ENCODE data around the gene TMEM35B. TPM values are rescaled to one million over a fixed set of nuclear protein-coding genes. Genes with fewer than 3 reads are reported as not detected.
A peak's percentile ranks its signal among the peaks of the same experiment; 100 is the strongest.

The TMEM35B gene
- total RNA-seq, 6 experiments from 2014 or later = 12.6 to 22.1 (median 16.2) TPM

GRCh38 chr1:34980715-34981114, 4.4 kb downstream of the TMEM35B start:
- no peak for TF ChIP-seq POLR2A (IDR thresholded peaks at IDR 0.05)
- TF ChIP-seq, protein P1, sequence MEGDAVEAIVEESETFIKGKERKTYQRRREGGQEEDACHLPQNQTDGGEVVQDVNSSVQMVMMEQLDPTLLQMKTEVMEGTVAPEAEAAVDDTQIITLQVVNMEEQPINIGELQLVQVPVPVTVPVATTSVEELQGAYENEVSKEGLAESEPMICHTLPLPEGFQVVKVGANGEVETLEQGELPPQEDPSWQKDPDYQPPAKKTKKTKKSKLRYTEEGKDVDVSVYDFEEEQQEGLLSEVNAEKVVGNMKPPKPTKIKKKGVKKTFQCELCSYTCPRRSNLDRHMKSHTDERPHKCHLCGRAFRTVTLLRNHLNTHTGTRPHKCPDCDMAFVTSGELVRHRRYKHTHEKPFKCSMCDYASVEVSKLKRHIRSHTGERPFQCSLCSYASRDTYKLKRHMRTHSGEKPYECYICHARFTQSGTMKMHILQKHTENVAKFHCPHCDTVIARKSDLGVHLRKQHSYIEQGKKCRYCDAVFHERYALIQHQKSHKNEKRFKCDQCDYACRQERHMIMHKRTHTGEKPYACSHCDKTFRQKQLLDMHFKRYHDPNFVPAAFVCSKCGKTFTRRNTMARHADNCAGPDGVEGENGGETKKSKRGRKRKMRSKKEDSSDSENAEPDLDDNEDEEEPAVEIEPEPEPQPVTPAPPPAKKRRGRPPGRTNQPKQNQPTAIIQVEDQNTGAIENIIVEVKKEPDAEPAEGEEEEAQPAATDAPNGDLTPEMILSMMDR (IDR thresholded peaks at IDR 0.05) = no peak
- 88% methylated on average over 1 of the region's 2 CpGs for WGBS (ENCODE audit: insufficient coverage, low coverage, low lambda C conversion rate, missing lambda C conversion rate)
- no peaks in the 10 kb centered on the region for H3K27me3 ChIP-seq
- no peak for DNase-seq
- H3K4me3 ChIP-seq = no peak overlapping the region
- H3K36me3 ChIP-seq = no peaks in the 10 kb centered on the region
- no peak for ATAC-seq
- H3K9me3 ChIP-seq = no peaks in the 10 kb centered on the region
- intact Hi-C loops (cut with DNase I) = no loop called here
- peaks cover 0 to 8% (median under 1%) of the 10 kb centered on the region in 4 donors for H3K4me1 ChIP-seq
- H3K27ac ChIP-seq = no peak overlapping the region

- Histone ChIP-seq H3K4me1 (peaks cover 0 to 3% (median 0%) of the 10 kb centered on the region in 4 donors), H3K9me3 (no peaks in the 10 kb centered on the region), H3K27me3 (no peaks in the 10 kb centered on the region), H3K36me3 (no peaks in the 10 kb centered on the region), H3K4me3 (no peak overlapping the region), H3K27ac (no peak overlapping the region)
- DNase-seq = no peak
- TF ChIP-seq, protein P1 (IDR thresholded peaks at IDR 0.05) = no peak
- TF ChIP-seq POLR2A (IDR thresholded peaks at IDR 0.05) = no peak
- WGBS (ENCODE audit: insufficient coverage, low coverage, low lambda C conversion rate, missing lambda C conversion rate) = 50% methylated on average over 3 of the region's 6 CpGs
- ATAC-seq = no peak
- intact Hi-C loops (cut with DNase I) = no loop called here
Measured at GRCh38 chr1:34978921-34979320, 6.2 kb downstream of the TMEM35B start.

DNA sequence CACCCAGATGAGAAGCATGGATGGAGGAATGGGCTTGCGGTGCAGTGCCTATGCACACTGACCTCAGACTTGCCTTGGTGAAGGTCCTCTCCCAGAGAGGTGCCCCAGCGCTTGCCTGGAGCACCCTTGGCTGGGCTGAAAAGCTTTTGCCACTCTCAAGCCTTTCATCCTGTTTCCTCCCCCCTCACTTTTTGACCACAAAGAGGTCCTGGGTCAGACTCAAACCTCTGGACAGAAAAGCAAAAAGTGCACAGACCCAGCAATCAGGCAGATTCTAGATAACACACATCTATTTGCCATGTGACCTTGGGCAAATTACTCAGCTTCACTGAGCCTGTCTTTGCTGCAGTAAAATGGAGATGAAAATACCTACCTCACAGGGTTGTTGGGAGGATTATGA, 7.3 kb downstream of the TMEM35B start:
- TF ChIP-seq POLR2A (IDR thresholded peaks at IDR 0.05) = no peak
- 100% methylated on average over 2 of the region's 2 CpGs for WGBS (ENCODE audit: insufficient coverage, low coverage, low lambda C conversion rate, missing lambda C conversion rate)
- no peaks in the 10 kb centered on the region for H3K4me1 ChIP-seq
- DNase-seq (no peak), ATAC-seq (no peak)
- H3K36me3 ChIP-seq = no peaks in the 10 kb centered on the region
- no peaks in the 10 kb centered on the region for H3K9me3 ChIP-seq
- H3K27me3 ChIP-seq = no peaks in the 10 kb centered on the region
- intact Hi-C loops (cut with DNase I) = no loop called here
- no peak overlapping the region for H3K4me3 ChIP-seq
- no peak overlapping the region for H3K27ac ChIP-seq

DNA sequence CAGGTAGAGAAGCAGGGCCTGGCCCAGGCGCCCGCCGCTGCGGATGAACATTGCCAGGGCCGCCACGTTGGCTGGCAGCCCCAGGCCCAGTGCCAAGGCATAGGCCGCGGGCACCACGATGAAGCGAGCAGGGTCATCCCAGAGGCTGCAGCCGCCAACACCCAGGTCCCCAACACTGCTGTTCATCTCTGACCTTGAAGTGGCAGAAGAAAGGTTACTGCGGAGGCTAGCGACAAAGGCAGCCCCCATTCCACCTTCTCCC, 8.0 kb downstream of the TMEM35B start:
- DNase-seq = no peak
- no peaks in the 10 kb centered on the region for H3K4me1 ChIP-seq
- no peak for ATAC-seq
- H3K27me3 ChIP-seq = no peaks in the 10 kb centered on the region
- intact Hi-C loops (cut with DNase I) = no loop called here
- no CpG with 5 or more reads among the region's 13 CpGs for WGBS (ENCODE audit: insufficient coverage, low coverage, low lambda C conversion rate, missing lambda C conversion rate)
- TF ChIP-seq, protein P1 (IDR thresholded peaks at IDR 0.05) = no peak
- TF ChIP-seq POLR2A (IDR thresholded peaks at IDR 0.05) = no peak
- H3K36me3 ChIP-seq = no peaks in the 10 kb centered on the region
- no peak overlapping the region for H3K27ac ChIP-seq
- H3K9me3 ChIP-seq = no peaks in the 10 kb centered on the region
- no peak overlapping the region for H3K4me3 ChIP-seq

DNA sequence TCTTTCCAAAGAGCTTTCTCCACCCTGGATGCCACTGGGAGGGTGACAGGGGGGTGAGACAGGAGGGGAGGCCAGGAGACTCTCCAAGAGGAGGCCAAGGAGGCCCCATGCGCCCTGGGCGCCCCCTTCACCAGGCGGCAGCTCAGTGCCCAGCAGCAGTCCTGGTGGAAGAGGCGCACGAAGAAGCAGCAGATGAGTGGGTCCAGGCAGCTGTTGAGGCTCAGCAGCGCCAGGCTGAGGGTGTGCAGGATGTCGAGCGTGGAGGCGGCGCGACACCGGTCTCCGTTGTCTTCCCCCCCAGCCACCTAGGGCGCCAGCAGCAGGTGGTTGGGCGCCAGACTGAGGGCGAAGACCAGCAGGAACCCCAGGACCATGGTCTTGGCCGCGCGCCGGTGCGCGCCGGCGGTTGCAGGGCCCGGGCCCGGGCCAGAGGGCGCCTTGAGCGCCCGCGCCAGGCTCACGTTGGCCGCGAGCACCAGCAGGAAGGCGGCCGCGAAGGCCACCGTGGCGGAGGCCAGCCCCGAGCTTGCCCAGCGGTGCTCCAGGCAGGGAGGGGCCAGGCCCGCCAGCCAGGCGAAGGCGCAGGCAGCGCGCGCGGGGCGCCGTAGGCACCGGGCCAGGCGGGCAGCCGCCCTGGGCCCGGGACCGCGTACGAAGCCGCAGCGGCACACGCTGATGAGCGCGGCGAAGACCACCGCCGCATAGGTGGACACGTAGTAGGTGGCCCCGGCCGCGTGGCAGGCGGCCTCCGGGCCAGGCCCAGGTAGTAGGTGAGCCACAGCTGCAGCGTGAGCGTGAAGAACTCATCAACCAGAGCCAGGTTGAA, 8.6 kb downstream of the TMEM35B start:
- Histone ChIP-seq H3K36me3 (no peaks in the 10 kb centered on the region), H3K9me3 (no peaks in the 10 kb centered on the region), H3K4me3 (no peak overlapping the region), H3K4me1 (no peaks in the 10 kb centered on the region), H3K27me3 (no peaks in the 10 kb centered on the region), H3K27ac (no peak overlapping the region)
- TF ChIP-seq, protein P1 (IDR thresholded peaks at IDR 0.05) = no peak
- no peak for TF ChIP-seq POLR2A (IDR thresholded peaks at IDR 0.05)
- ATAC-seq (peak in 1 of 4 donors; percentile 9), DNase-seq (no peak)
- intact Hi-C loops (cut with DNase I) = no loop called here
- WGBS (ENCODE audit: insufficient coverage, low coverage, low lambda C conversion rate, missing lambda C conversion rate) = no CpG with 5 or more reads among the region's 72 CpGs

Data from right lobe of liver (tissue), 6 donors.